K562 (cell line): ENCODE measurements around the gene PLA2G15. TPM values are rescaled to one million over a fixed set of nuclear protein-coding genes. Genes with fewer than 3 reads are reported as not detected.

Experiments used
- ATAC-seq: fragments of 200-7000 bp; cut with Tn5 transposase; 3 replicates; pipeline ENCODE4 v1.9.1; 2020; ENCODE audit warnings: moderate library complexity
- BruUV-seq: library from RNA; stranded (reverse); fragments of 400-500 nt; replicated peaks from 2 replicates; lab custom pipeline; 2021; lab: Mats Ljungman, UMichigan
- CTCF ChIA-PET: fragments of 300-600 bp; formaldehyde crosslinking; extraction: SDS; loops from one replicate; lab custom pipeline; 2021; ENCODE audit warnings: low intra/inter-chr PET ratio; lab: Yijun Ruan, JAX
- POLR2A ChIA-PET: fragments of 300-600, 350-650 bp; sonication (Branson Sonifier 250); formaldehyde crosslinking; extraction: SDS; loops from one replicate; lab custom pipeline; 2021; ENCODE audit warnings: antibody characterized with exemption, inconsistent platforms; lab: Yijun Ruan, JAX
- DNase-seq, 4 experiments: peaks; one replicate each; pipeline versions ENCODE4 v3.0.0 to v3.0.0-alpha.2; 2011 to 2018; ENCODE audit warnings: low spot score in 3 of 4, mixed read lengths in 3 of 4; ENCODE audit errors: extremely low read depth in 1 of 4
- FAIRE-seq: peaks from 2 replicates; lab custom pipeline; 2011; peaks lifted over from hg19 to GRCh38; lab: Jason Lieb, UNC
- H2AFZ ChIP-seq: 2 replicates; pipeline ENCODE4 v1.6.0; 2011; ENCODE audit warnings: low read depth, low read length, control low read depth, inconsistent platforms
- H3K27ac ChIP-seq: fragments of 200-600 bp; 3 replicates; pipeline ENCODE4 v1.8.0; 2011; ENCODE audit warnings: low read depth, mild to moderate bottlenecking, control low read depth, inconsistent platforms, low read length, moderate library complexity, mixed read lengths; ENCODE audit errors: extremely low read depth
- H3K27me3 ChIP-seq, 2 experiments: fragments of 300-600 bp in 1 of 2; 2 replicates in 1 of 2; 3 replicates in 1 of 2; pipeline versions ENCODE4 v1.6.0 to v1.8.0; 2011; ENCODE audit warnings: inconsistent platforms in 2 of 2, low read length in 2 of 2, mild to moderate bottlenecking in 1 of 2, mixed read lengths in 1 of 2, moderate library complexity in 1 of 2; ENCODE audit not compliant: control insufficient read depth in 2 of 2, insufficient read depth in 2 of 2
- H3K36me3 ChIP-seq: fragments of 300-600 bp; 3 replicates; pipeline ENCODE4 v1.8.0; 2011; ENCODE audit warnings: mild to moderate bottlenecking, low read length, inconsistent platforms; ENCODE audit not compliant: control insufficient read depth, insufficient read depth
- H3K4me1 ChIP-seq, 2 experiments: fragments of 200-600 bp in 1 of 2; replicated peaks in 1 of 2; 2 replicates in 1 of 2; 3 replicates in 1 of 2; pipeline versions ENCODE4 v1.5.1 to v1.8.0; 2011; ENCODE audit warnings: inconsistent platforms in 2 of 2, low read length in 2 of 2, mild to moderate bottlenecking in 1 of 2, mixed read lengths in 1 of 2, moderate library complexity in 1 of 2; ENCODE audit not compliant: control insufficient read depth in 2 of 2, insufficient read depth in 2 of 2
- H3K4me2 ChIP-seq: 2 replicates; pipeline ENCODE4 v1.6.1; 2011; ENCODE audit warnings: low read length, control low read depth, inconsistent platforms, mixed read lengths; ENCODE audit not compliant: insufficient read depth
- H3K4me3 ChIP-seq: fragments of 200-600 bp; sonication (generic), shearing (Covaris generic); 2 replicates; pipeline ENCODE4 v1.5.1; 2016; ENCODE audit warnings: control low read depth, inconsistent platforms
- H3K79me2 ChIP-seq: fragments of 200-600 bp; 3 replicates; pipeline ENCODE4 v1.8.0; 2011; ENCODE audit warnings: low read length, inconsistent platforms; ENCODE audit not compliant: control insufficient read depth, insufficient read depth
- H3K9ac ChIP-seq, 2 experiments: 2 replicates each; pipeline versions ENCODE4 v1.6.0 to v1.6.1; 2011; ENCODE audit warnings: low read depth in 2 of 2, low read length in 2 of 2, control low read depth in 1 of 2, inconsistent platforms in 1 of 2, mild to moderate bottlenecking in 1 of 2, mixed read lengths in 1 of 2; ENCODE audit not compliant: insufficient read depth in 1 of 2
- H3K9me1 ChIP-seq: one replicate; pipeline ENCODE4 v1.6.0; 2011; ENCODE audit warnings: inconsistent platforms, mild to moderate bottlenecking, low read length, moderate library complexity; ENCODE audit not compliant: control insufficient read depth, insufficient read depth
- H3K9me3 ChIP-seq: replicated peaks from 2 replicates; pipeline ENCODE4 v1.5.1; 2011; ENCODE audit warnings: low read depth, low read length, inconsistent platforms; ENCODE audit not compliant: control insufficient read depth, insufficient read depth
- H4K20me1 ChIP-seq: replicated peaks from 2 replicates; pipeline ENCODE4 v1.6.1; 2011; ENCODE audit warnings: low read length, inconsistent platforms, mixed read lengths; ENCODE audit not compliant: control insufficient read depth, insufficient read depth
- ATF1 ChIP-seq, 2 experiments: fragments of 450-650 bp in 1 of 2; IDR thresholded peaks; 2 replicates each; pipeline ENCODE4 v1.6.1; 2016; ENCODE audit warnings: missing compliant biosample characterization in 1 of 2, missing genetic modification characterization in 1 of 2
- E2F1 ChIP-seq: sonication (generic); formaldehyde crosslinking; IDR thresholded peaks from 2 replicates; pipeline ENCODE4 v1.8.1; 2023; ENCODE audit warnings: mild to moderate bottlenecking, missing genetic modification reagents, moderate library complexity
- ETV1 ChIP-seq: fragments of 450-650 bp; conservative IDR thresholded peaks from 2 replicates; pipeline ENCODE4 v1.6.1; 2016; ENCODE audit warnings: missing genetic modification characterization, control low read depth, low read depth, missing compliant biosample characterization
- FOXA1 ChIP-seq: fragments of 450-650 bp; IDR thresholded peaks from 2 replicates; pipeline ENCODE4 v1.6.1; 2016; ENCODE audit warnings: mild to moderate bottlenecking, borderline replicate concordance
- FOXJ2 ChIP-seq: fragments of 200-800 bp; sonication (Bioruptor generic); IDR thresholded peaks from 2 replicates; pipeline ENCODE4 v1.6.1; 2016; ENCODE audit warnings: missing genetic modification characterization, missing compliant biosample characterization
- ILF3 ChIP-seq: fragments of 450-650 bp; IDR thresholded peaks from 2 replicates; pipeline ENCODE4 v1.6.1; 2018; ENCODE audit warnings: antibody characterized with exemption, mild to moderate bottlenecking, moderate library complexity, borderline replicate concordance
- LCOR ChIP-seq: sonication (generic); formaldehyde crosslinking; IDR thresholded peaks from 2 replicates; pipeline ENCODE4 v1.8.0; 2022; ENCODE audit warnings: mild to moderate bottlenecking, missing genetic modification reagents
- MCM2 ChIP-seq: fragments of 450-650 bp; IDR thresholded peaks from 2 replicates; pipeline ENCODE4 v1.6.1; 2017; ENCODE audit warnings: low read depth, mild to moderate bottlenecking
- MEIS2 ChIP-seq: fragments of 450-650 bp; IDR thresholded peaks from 2 replicates; pipeline ENCODE4 v1.6.1; 2014; ENCODE audit warnings: mild to moderate bottlenecking; ENCODE audit not compliant: partially characterized antibody
- RBM15 ChIP-seq: fragments of 200-400 bp; formaldehyde crosslinking; IDR thresholded peaks from 2 replicates; pipeline ENCODE4 v1.6.1; 2018; ENCODE audit warnings: mild to moderate bottlenecking, low read length, moderate library complexity; ENCODE audit not compliant: insufficient read depth
- REST ChIP-seq, 2 experiments: fragments of 450-650 bp; formaldehyde crosslinking in 1 of 2; IDR thresholded peaks; 2 replicates each; pipeline versions ENCODE4 v1.4.0 to v1.6.1; 2014 to 2020; ENCODE audit warnings: mild to moderate bottlenecking in 2 of 2, borderline replicate concordance in 1 of 2, low read depth in 1 of 2
- SMARCA5 ChIP-seq: fragments of 450-650 bp; IDR thresholded peaks from 2 replicates; pipeline ENCODE4 v1.6.1; 2016
- TGIF2 ChIP-seq: sonication (generic); formaldehyde crosslinking; IDR thresholded peaks from 2 replicates; pipeline ENCODE4 v1.8.1; 2022; ENCODE audit warnings: mild to moderate bottlenecking, missing genetic modification reagents, moderate library complexity
- ZNF184 ChIP-seq: sonication (generic); formaldehyde crosslinking; IDR thresholded peaks from 2 replicates; pipeline ENCODE4 v1.5.0; 2020; ENCODE audit warnings: missing genetic modification reagents
- ZNF239 ChIP-seq: fragments of 250-450 bp; sonication (Bioruptor Pico); IDR thresholded peaks from 2 replicates; pipeline ENCODE4 v1.4.0; 2020; ENCODE audit warnings: mild to moderate bottlenecking
- WGBS: fragments of 100-300 bp; shearing (Covaris generic); methylation state at CpG from one replicate; pipeline ENCODE4 v1.1.6; 2016; ENCODE audit warnings: low coverage, mixed read lengths; ENCODE audit not compliant: insufficient coverage; ENCODE audit errors: missing lambda C conversion rate; 5-methylcytosine and 5-hydroxymethylcytosine counted together
- in situ Hi-C: fragments of 300-500 bp; cut with MboI; formaldehyde crosslinking; loops from 4 replicates; pipeline ENCODE4 v1.15.0; 2018; ENCODE audit warnings: inconsistent platforms, mixed read lengths
- intact Hi-C: fragments of 100-400 bp; cut with micrococcal nuclease; formaldehyde crosslinking; loops from 2 replicates; pipeline ENCODE4 v1.14.2; 2022
- polyA plus RNA-seq, 8 experiments: library from polyadenylated mRNA; depleted of rRNA in 4 of 8; stranded (reverse) in 5 of 8; unstranded in 3 of 8; fragments of >200 nt; fragmentation: Nextera tagmentation in 2 of 8; fragmentation: Illumina TruSeq in 1 of 8; extraction: Ambion mirVana in 2 of 8; extraction: Trizol in 1 of 8; gene quantifications; 2 replicates each; pipeline versions ENCODE4 v1.2.1 to v1.2.3, GENCODE V29; 2011 to 2014; ENCODE audit warnings: inconsistent platforms in 1 of 8, missing spikeins in 1 of 8
- total RNA-seq, 7 experiments: library from RNA; depleted of rRNA in 6 of 7; stranded (reverse); fragments of >200 nt in 6 of 7; fragmentation: Illumina TruSeq in 2 of 7; extraction: Trizol in 2 of 7; gene quantifications; 2 replicates each; pipeline versions ENCODE4 v1.2.1 to v1.2.3, GENCODE V29; 2011 to 2021; ENCODE audit warnings: low replicate concordance in 1 of 7

Gene PLA2G15
- total and polyA plus RNA-seq, 9 of the 15 experiments (the other 6 are each of a cell fraction or from before 2014, with no cell fraction given), result 0.42 to 8.6 (median 4.8) TPM

- no TSS peak for BruUV-seq
- in situ Hi-C loops, result no loop called here
- Histone ChIP-seq H4K20me1 (peaks cover 7% of the 10 kb centered on the region; the same call in 1 of the 2 replicates), H3K4me3 (no peak overlapping the region), H3K36me3 (peaks cover 74% of the 10 kb centered on the region), H3K79me2 (peaks cover 32% of the 10 kb centered on the region), H3K4me2 (no peak overlapping the region), H3K9ac (no peak overlapping the region), H2AFZ (no peak overlapping the region), H3K27ac (no peak overlapping the region), H3K4me1 (peaks cover 6 to 31% of the 10 kb centered on the region in 2 experiments), H3K9me1 (no peaks in the 10 kb centered on the region), H3K27me3 (no peaks in the 10 kb centered on the region), H3K9me3 (no peaks in the 10 kb centered on the region)
- DNase-seq (no peak), FAIRE-seq (no peak), ATAC-seq (no peak)
- 89% methylated on average over 4 of the region's 5 CpGs for WGBS
- intact Hi-C loops, result no loop called here
- ChIA-PET POLR2A (interaction anchor here (0.6 to 0.8 kb wide), 3 partner anchors 14 to 1122 kb away, joined by 3 read pairs; no protein-coding TSS in a partner anchor), CTCF (interaction anchor here (0.6 kb wide), 1 partner anchor 698 kb away, joined by 3 read pairs; no protein-coding TSS in a partner anchor)
- no peak for TF ChIP-seq REST (IDR thresholded peaks at IDR 0.05; ENCODE audit: borderline replicate concordance)
- TF ChIP-seq REST (CRISPR knock-in tag; IDR thresholded peaks at IDR 0.05; ENCODE audit: low read depth), result no peak
- TF ChIP-seq TGIF2 (CRISPR knock-in tag), result no peak
- no peak for TF ChIP-seq LCOR (CRISPR knock-in tag)
- no peak for TF ChIP-seq ILF3
- no peak for TF ChIP-seq ETV1 (tag)
- TF ChIP-seq MEIS2, result no peak
- TF ChIP-seq MCM2, result no peak
- TF ChIP-seq FOXA1, result no peak
- TF ChIP-seq ZNF239, result no peak
- TF ChIP-seq ZNF184, result no peak
- TF ChIP-seq FOXJ2 (tag), result no peak
- no peak for TF ChIP-seq ATF1 (CRISPR knock-in tag; IDR thresholded peaks at IDR 0.05)
- no peak for TF ChIP-seq ATF1 (tag; IDR thresholded peaks at IDR 0.05)
- TF ChIP-seq SMARCA5, result no peak
- no peak for TF ChIP-seq RBM15
- no peak for TF ChIP-seq E2F1 (CRISPR knock-in tag)
Measured at GRCh38 chr16:68284847-68285246, 39.7 kb downstream of the PLA2G15 start.
